AG10803 (cell line): ENCODE results near the gene GRB2.

Source experiments
- DNase-seq: peaks from one replicate; pipeline ENCODE4 v3.0.0; 2010; ENCODE audit warnings: low read depth
- H3K4me3 ChIP-seq: 2 replicates; pipeline ENCODE4 v1.5.1; 2011; ENCODE audit warnings: mild to moderate bottlenecking, low read length, control low read depth
- TF ChIP-seq, protein P1 (sequence below): conservative IDR thresholded peaks from 2 replicates; pipeline ENCODE4 v1.5.1; 2011; ENCODE audit warnings: mild to moderate bottlenecking, low read length, control low read depth, inconsistent platforms

GRB2 gene

DNA sequence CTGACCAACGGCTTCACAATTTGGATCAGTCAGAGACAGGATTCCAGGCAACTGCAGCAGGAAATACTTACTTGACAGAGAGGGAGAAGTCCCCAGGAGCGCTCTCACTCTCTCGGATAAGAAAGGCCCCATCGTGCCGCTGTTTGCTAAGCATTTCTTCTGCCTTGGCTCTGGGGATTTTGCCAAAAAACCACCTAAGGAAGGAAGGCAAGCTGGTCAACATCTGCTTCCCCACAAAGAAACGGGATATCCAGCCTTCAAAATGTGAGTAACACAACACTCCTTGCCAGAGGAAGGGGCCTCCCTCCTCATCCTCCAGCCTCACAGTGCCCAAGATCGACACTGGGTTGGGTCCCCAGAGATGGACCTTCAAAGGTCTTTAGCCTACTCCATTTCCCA lies 79.7 kb downstream of the GRB2 start:
- no peak overlapping the region for H3K4me3 ChIP-seq
- peak; percentile 48 for DNase-seq
- TF ChIP-seq, protein P1, sequence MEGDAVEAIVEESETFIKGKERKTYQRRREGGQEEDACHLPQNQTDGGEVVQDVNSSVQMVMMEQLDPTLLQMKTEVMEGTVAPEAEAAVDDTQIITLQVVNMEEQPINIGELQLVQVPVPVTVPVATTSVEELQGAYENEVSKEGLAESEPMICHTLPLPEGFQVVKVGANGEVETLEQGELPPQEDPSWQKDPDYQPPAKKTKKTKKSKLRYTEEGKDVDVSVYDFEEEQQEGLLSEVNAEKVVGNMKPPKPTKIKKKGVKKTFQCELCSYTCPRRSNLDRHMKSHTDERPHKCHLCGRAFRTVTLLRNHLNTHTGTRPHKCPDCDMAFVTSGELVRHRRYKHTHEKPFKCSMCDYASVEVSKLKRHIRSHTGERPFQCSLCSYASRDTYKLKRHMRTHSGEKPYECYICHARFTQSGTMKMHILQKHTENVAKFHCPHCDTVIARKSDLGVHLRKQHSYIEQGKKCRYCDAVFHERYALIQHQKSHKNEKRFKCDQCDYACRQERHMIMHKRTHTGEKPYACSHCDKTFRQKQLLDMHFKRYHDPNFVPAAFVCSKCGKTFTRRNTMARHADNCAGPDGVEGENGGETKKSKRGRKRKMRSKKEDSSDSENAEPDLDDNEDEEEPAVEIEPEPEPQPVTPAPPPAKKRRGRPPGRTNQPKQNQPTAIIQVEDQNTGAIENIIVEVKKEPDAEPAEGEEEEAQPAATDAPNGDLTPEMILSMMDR: no peak

GRCh38 chr17:75325348-75325747 lies 80.1 kb downstream of the GRB2 start:
- TF ChIP-seq, protein P1: no peak
- no peak overlapping the region for H3K4me3 ChIP-seq
- DNase-seq: no peak

DNA sequence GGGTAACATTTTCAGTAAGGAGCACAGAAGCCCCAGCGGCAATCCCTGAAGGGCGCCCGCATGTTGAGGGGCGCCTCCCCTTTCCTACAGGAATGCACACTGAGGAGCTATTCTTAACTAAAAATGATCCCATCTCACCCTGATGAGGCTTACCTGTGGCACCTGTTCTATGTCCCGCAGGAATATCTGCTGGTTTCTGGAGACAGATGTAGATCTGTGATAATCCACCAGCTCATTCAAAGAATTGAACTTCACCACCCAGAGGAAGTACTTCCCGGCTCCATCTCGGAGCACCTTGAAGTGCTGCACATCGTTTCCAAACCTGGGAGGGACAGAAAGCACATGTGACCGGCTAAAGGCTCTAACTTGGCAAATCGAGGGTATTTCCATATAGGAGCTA lies 84.0 kb downstream of the GRB2 start:
- TF ChIP-seq, protein P1: no peak

GRCh38 chr17:75319904-75320691 lies 85.4 kb downstream of the GRB2 start:
- TF ChIP-seq, protein P1: no peak
- DNase-seq: peak; percentile 84
- no peak overlapping the region for H3K4me3 ChIP-seq

More for the DNA sequence above, 84.0 kb downstream of the GRB2 start:
- no peak overlapping the region for H3K4me3 ChIP-seq
- DNase-seq: no peak

GRCh38 chr17:75318615-75319222 lies 86.8 kb downstream of the GRB2 start:
- DNase-seq: no peak
- TF ChIP-seq, protein P1: no peak
- no peak overlapping the region for H3K4me3 ChIP-seq

DNA sequence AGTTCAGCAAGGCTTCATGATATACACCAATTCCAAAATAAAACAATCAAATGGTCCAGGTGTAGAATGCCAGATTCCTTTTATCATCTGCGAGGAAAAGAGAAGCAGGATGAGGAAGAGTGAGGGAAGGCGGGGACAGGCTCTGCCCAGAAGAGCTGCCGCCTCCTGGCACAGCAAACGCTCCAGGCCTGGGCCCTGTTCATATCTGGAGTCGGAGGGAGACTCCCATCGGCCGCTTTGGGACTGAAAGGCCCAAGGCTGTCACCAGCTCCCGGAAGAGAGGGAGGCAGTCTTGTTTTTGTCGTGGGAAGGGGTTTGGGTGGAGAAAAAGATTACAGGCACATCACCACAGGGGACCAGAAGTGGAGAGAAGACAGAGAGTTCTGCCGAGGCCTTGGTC lies 87.3 kb downstream of the GRB2 start:
- TF ChIP-seq, protein P1: no peak
- no peak overlapping the region for H3K4me3 ChIP-seq
- no peak for DNase-seq

DNA sequence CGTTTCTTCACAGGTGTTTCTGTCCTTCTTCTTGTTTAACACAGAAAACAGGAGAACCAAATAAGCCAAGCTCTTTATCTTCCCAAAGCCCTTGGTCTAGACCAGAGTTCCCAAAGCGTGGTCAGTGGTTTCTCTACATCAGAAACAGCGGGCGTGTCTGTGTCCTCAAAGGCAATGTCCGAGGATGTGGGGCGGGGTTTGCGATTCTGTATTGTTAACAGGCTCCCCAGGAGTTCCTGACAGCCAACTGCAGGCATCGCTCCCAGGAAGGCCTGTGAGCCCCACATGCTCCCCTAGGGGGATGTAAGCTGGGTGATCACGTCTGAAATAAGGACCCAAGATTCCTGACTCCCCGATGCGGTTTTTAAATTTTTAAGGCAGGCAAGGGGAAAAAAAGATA lies 87.8 kb downstream of the GRB2 start:
- no peak overlapping the region for H3K4me3 ChIP-seq
- TF ChIP-seq, protein P1: no peak
- no peak for DNase-seq
